Bronchial epithelial cell (primary cell): Measurements from ENCODE around the gene ZNF804B. TPM values are rescaled to one million over a fixed set of nuclear protein-coding genes. Genes with fewer than 3 reads are reported as not detected.

Experiments
- DNase-seq: peaks from one replicate; pipeline ENCODE4 v3.0.0-alpha.2; 2010; ENCODE audit warnings: low read depth
- FAIRE-seq: peaks from 2 replicates; lab custom pipeline; 2011; peaks lifted over from hg19 to GRCh38; lab: Jason Lieb, UNC
- H3K27me3 ChIP-seq: 2 replicates; pipeline ENCODE4 v1.5.1; 2011; ENCODE audit warnings: low read length; ENCODE audit not compliant: control insufficient read depth, insufficient read depth
- H3K36me3 ChIP-seq: 2 replicates; pipeline ENCODE4 v1.5.1; 2011; ENCODE audit warnings: low read length; ENCODE audit not compliant: control insufficient read depth, insufficient read depth
- H3K4me3 ChIP-seq: 2 replicates; pipeline ENCODE4 v1.5.1; 2011; ENCODE audit warnings: mild to moderate bottlenecking, low read depth, low read length, control low read depth
- total RNA-seq: library from RNA; depleted of rRNA; stranded (reverse); fragments of >200 nt; gene quantifications from 2 replicates; pipeline ENCODE4 v1.2.1, GENCODE V29; 2014
- TF ChIP-seq, protein P1 (sequence below): IDR thresholded peaks from 2 replicates; pipeline ENCODE4 v1.5.1; 2011; ENCODE audit warnings: mild to moderate bottlenecking, moderate library complexity, low read length, control low read depth, inconsistent platforms; ENCODE audit not compliant: insufficient read depth, severe bottlenecking

ZNF804B gene
- total RNA-seq, 1 donor from 2014 or later: not detected

DNA sequence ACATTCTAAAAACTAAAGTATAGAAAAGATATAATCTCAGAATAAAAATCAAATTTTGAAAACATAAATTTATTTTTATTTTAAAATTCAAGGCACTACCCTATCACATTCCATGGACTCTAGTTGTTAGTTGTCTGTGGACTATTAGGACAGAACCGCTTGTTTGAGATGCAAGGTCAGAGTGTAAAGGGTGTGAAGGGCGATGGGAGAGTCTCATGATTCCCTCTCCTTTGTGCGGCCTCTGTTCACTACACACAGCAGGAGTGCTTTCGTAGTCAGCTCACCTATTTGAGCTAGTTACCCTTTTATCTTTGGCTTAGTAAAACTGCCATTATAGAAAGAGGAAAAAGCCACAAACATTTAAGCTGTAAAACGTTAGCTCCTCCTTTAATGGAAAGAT is 225.8 kb downstream of the ZNF804B start:
- Histone ChIP-seq H3K36me3 (no peaks in the 10 kb centered on the region), H3K27me3 (no peaks in the 10 kb centered on the region), H3K4me3 (no peak overlapping the region)
- FAIRE-seq (no peak), DNase-seq (no peak)
- TF ChIP-seq, protein P1, sequence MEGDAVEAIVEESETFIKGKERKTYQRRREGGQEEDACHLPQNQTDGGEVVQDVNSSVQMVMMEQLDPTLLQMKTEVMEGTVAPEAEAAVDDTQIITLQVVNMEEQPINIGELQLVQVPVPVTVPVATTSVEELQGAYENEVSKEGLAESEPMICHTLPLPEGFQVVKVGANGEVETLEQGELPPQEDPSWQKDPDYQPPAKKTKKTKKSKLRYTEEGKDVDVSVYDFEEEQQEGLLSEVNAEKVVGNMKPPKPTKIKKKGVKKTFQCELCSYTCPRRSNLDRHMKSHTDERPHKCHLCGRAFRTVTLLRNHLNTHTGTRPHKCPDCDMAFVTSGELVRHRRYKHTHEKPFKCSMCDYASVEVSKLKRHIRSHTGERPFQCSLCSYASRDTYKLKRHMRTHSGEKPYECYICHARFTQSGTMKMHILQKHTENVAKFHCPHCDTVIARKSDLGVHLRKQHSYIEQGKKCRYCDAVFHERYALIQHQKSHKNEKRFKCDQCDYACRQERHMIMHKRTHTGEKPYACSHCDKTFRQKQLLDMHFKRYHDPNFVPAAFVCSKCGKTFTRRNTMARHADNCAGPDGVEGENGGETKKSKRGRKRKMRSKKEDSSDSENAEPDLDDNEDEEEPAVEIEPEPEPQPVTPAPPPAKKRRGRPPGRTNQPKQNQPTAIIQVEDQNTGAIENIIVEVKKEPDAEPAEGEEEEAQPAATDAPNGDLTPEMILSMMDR: no peak

DNA sequence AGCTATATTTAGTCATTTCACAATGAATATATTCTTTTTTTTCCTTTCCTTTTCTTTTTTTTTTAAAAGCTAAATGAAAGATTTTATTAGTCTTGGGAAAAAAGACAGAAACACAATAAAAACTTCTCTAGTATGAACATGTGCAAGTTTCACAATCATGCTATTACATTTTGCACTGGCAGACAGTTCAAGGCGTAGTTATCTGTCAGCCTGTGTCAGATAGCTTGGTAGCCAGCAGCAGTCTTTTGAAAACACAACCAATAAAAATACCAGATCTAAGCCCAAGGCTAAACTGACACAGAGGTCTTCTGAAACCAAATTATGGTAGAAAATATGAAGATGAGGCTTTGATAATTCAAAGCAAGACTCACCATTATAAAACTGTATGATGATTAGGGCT is 241.8 kb downstream of the ZNF804B start:
- FAIRE-seq (no peak), DNase-seq (no peak)
- Histone ChIP-seq H3K4me3 (no peak overlapping the region), H3K36me3 (no peaks in the 10 kb centered on the region), H3K27me3 (no peaks in the 10 kb centered on the region)
- TF ChIP-seq, protein P1: no peak

DNA sequence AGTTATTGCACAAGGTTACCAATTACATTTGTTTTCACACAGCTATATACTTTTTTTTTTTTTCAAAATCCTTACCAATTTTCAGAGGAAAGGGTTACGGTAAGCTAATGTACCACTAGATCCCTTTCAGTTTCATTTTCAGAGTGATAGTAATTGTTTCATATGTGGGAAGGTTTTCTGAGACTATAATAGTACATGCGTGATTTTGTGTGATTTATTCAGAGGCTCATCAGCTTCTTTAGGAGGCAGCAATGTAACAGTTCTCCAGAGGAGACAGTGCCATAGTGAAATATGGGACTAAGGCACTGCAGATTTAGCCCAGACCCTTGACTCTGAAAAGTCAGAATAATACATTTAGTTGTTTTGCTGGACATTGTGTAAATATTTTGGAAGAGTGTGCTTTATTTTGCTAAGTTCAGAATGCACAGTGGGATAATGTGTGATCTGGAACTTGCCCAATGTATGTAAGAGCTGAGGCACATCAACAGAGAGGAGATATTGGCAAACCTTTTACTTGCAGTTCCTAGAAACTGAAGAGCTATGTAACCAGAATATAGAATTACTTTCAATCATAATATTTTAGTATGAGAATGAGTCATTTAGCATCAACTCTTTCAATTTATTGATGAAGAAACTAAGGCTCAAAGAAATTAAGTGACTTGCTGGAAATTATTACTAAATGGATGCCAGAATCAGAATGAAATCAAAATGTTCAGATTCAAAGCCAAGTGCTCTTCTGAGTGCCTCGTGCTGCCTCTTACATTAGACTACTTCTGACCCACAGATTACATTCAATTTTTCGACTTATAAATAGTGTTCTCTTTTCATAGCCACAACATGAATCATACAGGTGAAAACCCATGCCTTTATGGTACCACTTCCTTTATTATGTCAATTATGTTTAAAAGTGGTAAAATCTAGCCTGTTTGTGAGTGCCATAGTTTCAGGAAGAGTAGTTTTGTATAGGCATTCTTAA is 243.8 kb downstream of the ZNF804B start:
- FAIRE-seq (no peak), DNase-seq (no peak)
- TF ChIP-seq, protein P1: no peak
- H3K4me3 ChIP-seq: no peak overlapping the region
- no peaks in the 10 kb centered on the region for H3K27me3 ChIP-seq
- no peaks in the 10 kb centered on the region for H3K36me3 ChIP-seq

DNA sequence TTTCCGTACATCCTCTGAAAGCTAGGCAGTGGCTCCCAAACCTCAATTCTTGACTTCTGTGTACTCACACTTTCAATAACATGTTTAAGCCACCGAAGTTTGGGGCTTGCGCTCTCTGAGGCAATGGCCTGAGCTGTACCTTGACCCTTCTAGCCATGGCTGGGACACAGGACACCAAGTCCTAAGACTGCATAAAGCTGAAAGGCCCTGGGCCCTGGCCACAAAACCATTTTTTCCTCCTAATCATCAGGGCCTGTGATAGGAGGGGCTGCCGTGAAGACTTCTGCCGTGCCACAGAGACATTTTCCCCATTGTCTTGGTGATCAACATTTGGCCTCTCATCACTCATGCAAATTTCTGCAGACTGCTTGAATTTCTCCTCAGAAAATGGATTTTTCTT is 252.5 kb downstream of the ZNF804B start:
- FAIRE-seq (no peak), DNase-seq (no peak)
- Histone ChIP-seq H3K4me3 (no peak overlapping the region), H3K36me3 (no peaks in the 10 kb centered on the region), H3K27me3 (no peaks in the 10 kb centered on the region)
- TF ChIP-seq, protein P1: no peak

DNA sequence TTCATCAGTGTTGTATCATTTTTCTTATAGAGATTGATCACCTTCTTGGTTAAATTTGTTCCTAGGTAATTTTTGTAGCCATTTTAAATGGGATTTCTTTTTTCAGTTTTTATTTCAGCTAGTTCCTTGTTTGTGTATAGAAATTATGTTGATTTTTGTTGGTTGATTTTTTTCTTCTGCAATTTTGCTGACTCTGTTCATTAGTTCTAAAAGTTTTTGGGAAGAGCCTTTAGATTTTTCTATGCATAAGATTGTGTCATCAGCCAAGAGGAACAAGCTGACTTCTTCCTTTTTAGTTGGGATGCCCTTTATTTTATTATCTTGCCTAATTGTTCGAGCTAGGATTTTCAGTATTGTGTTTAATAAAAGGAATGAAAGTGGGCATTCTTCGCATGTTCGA is 258.2 kb downstream of the ZNF804B start:
- Histone ChIP-seq H3K36me3 (no peaks in the 10 kb centered on the region), H3K4me3 (no peak overlapping the region), H3K27me3 (no peaks in the 10 kb centered on the region)
- no peak for DNase-seq
- TF ChIP-seq, protein P1: no peak
- FAIRE-seq: no peak
